Measurements from ENCODE around the gene PTPA. TPM values are rescaled to one million over a fixed set of nuclear protein-coding genes. Genes with fewer than 3 reads are reported as not detected.

The PTPA gene
- total and polyA plus RNA-seq, 9 of the 15 experiments (the other 6 are each of a cell fraction or from before 2014, with no cell fraction given), result 1.7 to 121 (median 72.6) TPM

DNA sequence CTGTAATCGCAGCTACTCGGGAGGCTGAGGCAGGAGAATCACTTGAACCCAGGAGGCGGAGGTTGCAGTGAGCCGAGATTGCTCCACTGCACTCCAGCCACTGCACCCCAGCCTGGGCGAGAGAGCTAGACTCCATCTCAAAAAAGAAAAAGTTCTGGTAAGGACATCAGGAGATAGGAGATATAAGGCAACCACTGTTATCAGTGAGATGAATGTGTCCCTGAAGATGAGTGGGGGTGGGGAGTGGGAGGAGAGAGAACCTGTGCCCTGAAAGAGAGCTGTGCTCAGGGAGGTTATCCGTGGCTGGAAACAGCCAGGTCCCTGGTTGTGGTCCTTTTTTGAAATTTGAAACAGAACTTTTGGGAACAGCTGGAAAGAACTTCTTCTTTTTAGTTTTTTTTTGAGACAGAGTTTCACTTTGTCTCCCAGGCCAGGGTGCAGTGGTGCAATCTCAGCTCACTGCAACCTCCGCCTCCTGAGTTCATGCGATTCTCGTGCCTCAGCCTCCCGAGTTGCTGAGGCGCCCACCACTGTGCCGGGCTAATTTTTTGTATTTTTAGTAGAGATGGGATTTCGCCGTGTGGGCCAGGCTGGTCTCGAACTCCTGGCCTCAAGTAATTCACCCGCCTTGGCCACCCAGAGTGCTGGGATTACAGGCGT, 2.6 kb downstream of the PTPA start:
- WGBS (ENCODE audit: insufficient coverage, low coverage, missing lambda C conversion rate), result 37% methylated on average over 17 of the region's 17 CpGs
- DNase-seq (ENCODE audit: extremely low read depth in 1 of 4, low spot score in 3 of 4), result peak in 2 of 4 experiments; percentile 56 to 75
- peak; percentile 86 for TF ChIP-seq DPF2 (IDR thresholded peaks at IDR 0.05)
- TF ChIP-seq ZFX (CRISPR knock-in tag; IDR thresholded peaks at IDR 0.05), result no peak
- TF ChIP-seq ZBTB2 (IDR thresholded peaks at IDR 0.05), result peak; percentile 54; the same call in 1 of the 2 replicates
- TF ChIP-seq SMAD4 (CRISPR knock-in tag; conservative IDR thresholded peaks at IDR 0.05), result no peak
- no peak for TF ChIP-seq POU5F1 (IDR thresholded peaks at IDR 0.05; ENCODE audit: borderline replicate concordance, low read depth, low read length, partially characterized antibody)
- TF ChIP-seq ZHX1 (conservative IDR thresholded peaks at IDR 0.05; ENCODE audit: low read length), result no peak
- no peak for TF ChIP-seq FOXA1 (IDR thresholded peaks at IDR 0.05; ENCODE audit: borderline replicate concordance)
- peak; percentile 83; the same call in 1 of the 2 replicates for TF ChIP-seq CTBP1 (IDR thresholded peaks at IDR 0.05; ENCODE audit: borderline replicate concordance)
- no peak for TF ChIP-seq PATZ1 (CRISPR knock-in tag; IDR thresholded peaks at IDR 0.05; ENCODE audit: borderline replicate concordance)
- TF ChIP-seq RBM22 (IDR thresholded peaks at IDR 0.05; ENCODE audit: low read depth, low read length, poor library complexity, severe bottlenecking), result no peak
- TF ChIP-seq MTA1 (IDR thresholded peaks at IDR 0.05; ENCODE audit: borderline replicate concordance), result 0 out of 2 replicates have a peak, but pooled peaks have one; percentile 37
- peak; percentile 14 for TF ChIP-seq DACH1 (IDR thresholded peaks at IDR 0.05; ENCODE audit: partially characterized antibody)
- TF ChIP-seq SMARCE1 (IDR thresholded peaks at IDR 0.05), result peak; percentile 72
- TF ChIP-seq ZBTB26 (CRISPR knock-in tag; IDR thresholded peaks at IDR 0.05), result no peak

More for the DNA sequence above, 2.6 kb downstream of the PTPA start:
- Histone ChIP-seq H3K36me3 (ENCODE audit: control insufficient read depth, insufficient read depth, low read length) (peaks cover 3% of the 10 kb centered on the region; the same call in 1 of the 3 replicates), H3K27me3 (ENCODE audit: control insufficient read depth in 2 of 2, insufficient read depth in 2 of 2, low read length in 2 of 2) (no peaks in the 10 kb centered on the region), H3K9ac (ENCODE audit: insufficient read depth in 1 of 2, low read depth in 2 of 2, low read length in 2 of 2) (peak overlapping the region in 1 of 2 experiments; percentile 0; a peak in 1 of 4 replicates), H3K27ac (ENCODE audit: extremely low read depth, low read depth, low read length) (no peak overlapping the region), H3K4me2 (ENCODE audit: insufficient read depth, low read length) (peak overlapping the region; percentile 1; the same call in 1 of the 2 replicates), H2AFZ (ENCODE audit: low read depth, low read length) (no peak overlapping the region), H4K20me1 (replicated peaks; ENCODE audit: control insufficient read depth, insufficient read depth, low read length) (peaks cover 3% of the 10 kb centered on the region; the same call in 1 of the 2 replicates), H3K4me3 (no peak overlapping the region), H3K9me1 (ENCODE audit: control insufficient read depth, insufficient read depth, low read length) (no peaks in the 10 kb centered on the region), H3K9me3 (replicated peaks; ENCODE audit: control insufficient read depth, insufficient read depth, low read depth, low read length) (no peaks in the 10 kb centered on the region), H3K4me1 (replicated peaks in 1 of 2; ENCODE audit: control insufficient read depth in 2 of 2, insufficient read depth in 2 of 2, low read length in 2 of 2) (peaks cover 23 to 42% of the 10 kb centered on the region in 2 experiments), H3K79me2 (ENCODE audit: control insufficient read depth, insufficient read depth, low read length) (peaks cover 73% of the 10 kb centered on the region)
- in situ Hi-C loops (cut with MboI) (no loop called here), intact Hi-C loops (cut with micrococcal nuclease) (loop anchor here (5.0 kb wide), 1 partner anchor 86 kb away; the partner anchor contains the start of gene SH3GLB2)
- no TSS peak for BruUV-seq (replicated peaks)
- ChIA-PET CTCF (ENCODE audit: low intra/inter-chr PET ratio) (no interaction called here), POLR2A (interaction anchor here (1.4 to 5.3 kb wide), 2 partner anchors 11 to 17 kb away, joined by 5 to 35 read pairs; no protein-coding TSS in a partner anchor)
- peak; percentile 84 for FAIRE-seq
- ATAC-seq, result no peak
